Mesothelial cell of epicardium (in vitro differentiated cells): ENCODE measurements around the gene TMEM147. TPM values are rescaled to one million over a fixed set of nuclear protein-coding genes. Genes with fewer than 3 reads are reported as not detected.

Experiments
- DNase-seq, 2 experiments: peaks; one replicate each; pipeline ENCODE4 v3.0.0; 2021; ENCODE audit warnings: low spot score in 2 of 2; ENCODE audit not compliant: unreplicated experiment in 2 of 2
- H3K27ac Mint-ChIP-seq: 2 replicates; pipeline ENCODE4 v1.8.0; 2021; ENCODE audit warnings: mixed read lengths
- H3K27me3 Mint-ChIP-seq: 2 replicates; pipeline ENCODE4 v1.8.0; 2021; ENCODE audit warnings: low read depth, mixed read lengths
- H3K36me3 Mint-ChIP-seq: 2 replicates; pipeline ENCODE4 v1.8.0; 2021; ENCODE audit warnings: mixed read lengths
- H3K4me1 Mint-ChIP-seq: 2 replicates; pipeline ENCODE4 v1.8.0; 2021; ENCODE audit warnings: mixed read lengths
- H3K4me3 Mint-ChIP-seq: 2 replicates; pipeline ENCODE4 v1.8.0; 2021; ENCODE audit warnings: mild to moderate bottlenecking, moderate library complexity, mixed read lengths
- H3K9me3 Mint-ChIP-seq: 2 replicates; pipeline ENCODE4 v1.8.0; 2021; ENCODE audit warnings: mixed read lengths
- CTCF ChIP-seq: fragments of 200-600 bp; sonication (generic); IDR thresholded peaks from one replicate; pipeline ENCODE4 v1.5.0; 2021; ENCODE audit warnings: antibody characterized with exemption; ENCODE audit not compliant: unreplicated experiment
- total RNA-seq: library from RNA; stranded (reverse); gene quantifications from 3 replicates; pipeline ENCODE4 v1.2.1, GENCODE V29; 2021

Gene TMEM147
- total RNA-seq, 1 donor from 2014 or later = 82.2 TPM

GRCh38 chr19:35514282-35514809 is 31.1 kb upstream of the TMEM147 start:
- no peak for DNase-seq
- peaks cover 4% of the 10 kb centered on the region for H3K4me1 Mint-ChIP-seq

GRCh38 chr19:35516310-35516709 is 29.1 kb upstream of the TMEM147 start:
- no peaks in the 10 kb centered on the region for H3K4me1 Mint-ChIP-seq
- H3K9me3 Mint-ChIP-seq = no peaks in the 10 kb centered on the region
- no peak for DNase-seq
- no peak overlapping the region for H3K27ac Mint-ChIP-seq
- H3K27me3 Mint-ChIP-seq = peaks cover 28% of the 10 kb centered on the region
- no peaks in the 10 kb centered on the region for H3K36me3 Mint-ChIP-seq
- TF ChIP-seq CTCF = no peak
- no peak overlapping the region for H3K4me3 Mint-ChIP-seq

More at GRCh38 chr19:35514282-35514809, 31.1 kb upstream of the TMEM147 start:
- Mint-ChIP-seq H3K36me3 (no peaks in the 10 kb centered on the region), H3K27me3 (peaks cover 27% of the 10 kb centered on the region), H3K9me3 (no peaks in the 10 kb centered on the region), H3K27ac (no peak overlapping the region), H3K4me3 (no peak overlapping the region)
- TF ChIP-seq CTCF = no peak

- Mint-ChIP-seq H3K9me3 (no peaks in the 10 kb centered on the region), H3K27ac (no peak overlapping the region), H3K4me3 (no peak overlapping the region), H3K4me1 (no peaks in the 10 kb centered on the region), H3K27me3 (peaks cover 25% of the 10 kb centered on the region), H3K36me3 (no peaks in the 10 kb centered on the region)
- no peak for DNase-seq
- no peak for TF ChIP-seq CTCF
Observed at GRCh38 chr19:35517342-35517741, 28.1 kb upstream of the TMEM147 start.

- no peaks in the 10 kb centered on the region for H3K4me1 Mint-ChIP-seq
- DNase-seq = no peak
- peaks cover 16% of the 10 kb centered on the region for H3K27me3 Mint-ChIP-seq
- no peak for TF ChIP-seq CTCF
- H3K9me3 Mint-ChIP-seq = no peaks in the 10 kb centered on the region
- H3K27ac Mint-ChIP-seq = no peak overlapping the region
- H3K4me3 Mint-ChIP-seq = no peak overlapping the region
- no peaks in the 10 kb centered on the region for H3K36me3 Mint-ChIP-seq
Observed at GRCh38 chr19:35518313-35518712, 27.1 kb upstream of the TMEM147 start.

- no peak for TF ChIP-seq CTCF
- H3K4me1 Mint-ChIP-seq = no peaks in the 10 kb centered on the region
- H3K27me3 Mint-ChIP-seq = peaks cover 14% of the 10 kb centered on the region
- H3K4me3 Mint-ChIP-seq = no peak overlapping the region
- no peak for DNase-seq
- no peaks in the 10 kb centered on the region for H3K36me3 Mint-ChIP-seq
- no peaks in the 10 kb centered on the region for H3K9me3 Mint-ChIP-seq
- H3K27ac Mint-ChIP-seq = no peak overlapping the region
Observed at GRCh38 chr19:35519291-35519690, 26.1 kb upstream of the TMEM147 start.
